ENCODE results near the gene RAB7A.

DNA sequence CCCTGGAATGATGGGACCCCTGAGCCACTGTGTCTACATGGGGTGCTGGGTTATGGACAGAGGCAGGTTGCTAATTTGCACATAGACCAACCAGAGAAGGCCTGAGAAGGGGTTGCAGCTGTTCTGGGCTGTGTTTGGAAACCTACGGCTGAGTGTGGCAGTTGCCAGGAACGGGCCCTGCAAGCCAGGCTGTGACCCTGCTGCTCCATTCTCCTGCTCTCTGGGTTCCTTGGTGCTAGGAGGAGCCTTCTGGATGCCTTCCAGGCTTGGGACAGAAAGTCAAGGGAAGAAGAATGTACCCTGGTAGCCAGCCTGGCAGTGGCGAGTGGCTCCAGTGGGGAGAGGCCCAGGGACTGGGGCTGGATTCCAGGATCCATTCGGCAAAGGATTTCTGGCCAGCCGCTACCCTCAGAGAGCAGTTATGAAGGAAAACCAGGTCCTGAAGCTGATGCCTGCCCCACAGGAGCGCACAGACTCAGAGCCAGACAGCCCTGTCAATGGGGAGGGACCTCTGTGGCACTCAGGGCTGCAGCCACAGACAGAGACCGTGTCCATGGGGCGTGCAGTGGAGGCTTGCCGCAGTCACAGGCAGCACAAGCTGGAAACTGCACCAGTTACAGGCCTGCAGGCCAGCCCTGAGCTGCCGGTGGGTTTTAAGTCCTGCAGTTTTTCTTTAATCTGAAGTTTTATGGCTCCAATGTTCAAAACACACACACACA lies 98.3 kb downstream of the RAB7A start:
- TF ChIP-seq EZH2 (IDR thresholded peaks at IDR 0.05; ENCODE audit: insufficient read depth, low read length) (no peak), CTCF (IDR thresholded peaks at IDR 0.05; ENCODE audit: insufficient read depth, low read depth, low read length) (no peak)

Measured in astrocyte (in vitro differentiated cells and primary cell).